ENCODE data around the gene NBDY. TPM values are rescaled to one million over a fixed set of nuclear protein-coding genes. Genes with fewer than 3 reads are reported as not detected.
"Not testable (repeated sequence)": the region's sequence is repeated elsewhere in the genome, so short reads cannot be mapped to it uniquely, and the experiment has no call there.

Gene NBDY
- total and polyA plus RNA-seq, 2 of the 4 experiments (the other 2 are of a cell fraction): 3.2 to 61.5 TPM

DNA sequence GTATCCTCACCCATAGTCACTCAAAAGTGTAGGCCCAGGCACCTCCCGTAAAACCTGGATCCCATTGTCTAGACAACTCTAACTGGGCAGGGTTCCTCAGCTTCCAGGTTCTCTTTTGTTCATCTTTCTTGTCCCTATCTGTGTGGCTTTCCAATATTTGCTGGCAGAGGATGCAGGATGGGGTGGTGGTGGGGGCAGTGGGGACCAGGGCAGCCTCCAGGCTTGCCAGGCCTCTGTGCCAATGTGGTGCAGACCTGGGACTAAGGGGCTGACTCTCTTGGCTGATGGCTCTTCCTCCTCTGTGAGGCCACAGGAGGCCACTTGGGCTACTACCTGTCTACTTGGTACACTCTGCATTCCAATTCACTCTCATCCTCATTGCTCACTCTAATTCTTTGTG lies 76.4 kb downstream of the NBDY start:
- Histone ChIP-seq H3K9me1 (ENCODE audit: insufficient read depth, low read length) (no peaks in the 10 kb centered on the region; the same call in 1 of the 2 replicates), H3K23ac (ENCODE audit: low read depth, low read length) (no peak overlapping the region), H2AK9ac (replicated peaks; ENCODE audit: low read depth, low read length, poor library complexity) (no peak overlapping the region), H2BK15ac (ENCODE audit: low read depth, low read length) (no peak overlapping the region), H3K4me1 (ENCODE audit: control insufficient read depth, insufficient read depth, low read length) (no peaks in the 10 kb centered on the region; the same call in 1 of the 2 replicates), H3K9ac (ENCODE audit: low read depth, low read length) (no peak overlapping the region), H2BK20ac (ENCODE audit: low read depth, low read length) (no peak overlapping the region), H4K5ac (ENCODE audit: low read depth, low read length) (no peak overlapping the region), H4K20me1 (ENCODE audit: insufficient read depth, low read length) (no peaks in the 10 kb centered on the region), H3K56ac (ENCODE audit: extremely low read depth, insufficient read depth, low read length) (no peak overlapping the region), H3K14ac (replicated peaks; ENCODE audit: low read depth, low read length) (no peak overlapping the region), H4K8ac (ENCODE audit: low read depth in 2 of 2, low read length in 2 of 2) (no peak overlapping the region), H2BK5ac (ENCODE audit: low read depth, low read length, poor library complexity, severe bottlenecking) (no peak overlapping the region), H3K79me1 (ENCODE audit: low read depth in 1 of 2, low read length in 2 of 2) (0 out of 4 replicates have a peak, but pooled peaks cover 0 to 3% of the 10 kb centered on the region in 2 experiments), H3K4me3 (ENCODE audit: insufficient read depth, low read depth, low read length) (no peak overlapping the region), H3K9me3 (ENCODE audit: control insufficient read depth, insufficient read depth, low read length) (no peaks in the 10 kb centered on the region), H4K91ac (ENCODE audit: insufficient read depth, low read depth, low read length) (no peak overlapping the region), H2BK120ac (ENCODE audit: low read depth, low read length) (no peak overlapping the region), H3K18ac (ENCODE audit: low read depth, low read length) (no peak overlapping the region), H3K4ac (ENCODE audit: low read depth, low read length) (no peak overlapping the region), H2AFZ (replicated peaks; ENCODE audit: low read length, poor library complexity) (no peak overlapping the region), H2AK5ac (ENCODE audit: low read depth, low read length) (no peak overlapping the region), H3K36me3 (ENCODE audit: control insufficient read depth, insufficient read depth, low read length) (no peaks in the 10 kb centered on the region; the same call in 1 of the 2 replicates), H3K27ac (ENCODE audit: insufficient read depth, low read length) (no peak overlapping the region), H3K4me2 (ENCODE audit: low read depth, low read length) (no peak overlapping the region), H3K27me3 (ENCODE audit: control insufficient read depth, insufficient read depth, low read length) (no peaks in the 10 kb centered on the region; the same call in 1 of the 2 replicates)
- DNase-seq: no peak
- dilution Hi-C loops (cut with HindIII; ENCODE audit: low sequenced_read_pairs, unreplicated experiment) (no loop called here), intact Hi-C loops (cut with micrococcal nuclease) (no loop called here), in situ Hi-C loops (cut with MboI; ENCODE audit: low sequenced_read_pairs) (loop anchor here (25.0 kb wide), 3 partner anchors 182 to 1107 kb away; partner anchors contain the start of genes SPIN2B, SPIN3 and ZXDA)
- no CpG with 5 or more reads among the region's 1 CpG for WGBS, 2 experiments (ENCODE audit: extremely low coverage in 2 of 2, insufficient read length in 1 of 2)
- ChIA-PET CTCF (no interaction called here), POLR2A (ENCODE audit: unreplicated experiment) (no interaction called here)
- no TSS peak for BruUV-seq (replicated peaks)
- TF ChIP-seq, protein P1, sequence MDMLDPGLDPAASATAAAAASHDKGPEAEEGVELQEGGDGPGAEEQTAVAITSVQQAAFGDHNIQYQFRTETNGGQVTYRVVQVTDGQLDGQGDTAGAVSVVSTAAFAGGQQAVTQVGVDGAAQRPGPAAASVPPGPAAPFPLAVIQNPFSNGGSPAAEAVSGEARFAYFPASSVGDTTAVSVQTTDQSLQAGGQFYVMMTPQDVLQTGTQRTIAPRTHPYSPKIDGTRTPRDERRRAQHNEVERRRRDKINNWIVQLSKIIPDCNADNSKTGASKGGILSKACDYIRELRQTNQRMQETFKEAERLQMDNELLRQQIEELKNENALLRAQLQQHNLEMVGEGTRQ (IDR thresholded peaks at IDR 0.05; ENCODE audit: low read depth, low read length): no peak
- ATAC-seq (ENCODE audit: low read depth): no peak

DNA sequence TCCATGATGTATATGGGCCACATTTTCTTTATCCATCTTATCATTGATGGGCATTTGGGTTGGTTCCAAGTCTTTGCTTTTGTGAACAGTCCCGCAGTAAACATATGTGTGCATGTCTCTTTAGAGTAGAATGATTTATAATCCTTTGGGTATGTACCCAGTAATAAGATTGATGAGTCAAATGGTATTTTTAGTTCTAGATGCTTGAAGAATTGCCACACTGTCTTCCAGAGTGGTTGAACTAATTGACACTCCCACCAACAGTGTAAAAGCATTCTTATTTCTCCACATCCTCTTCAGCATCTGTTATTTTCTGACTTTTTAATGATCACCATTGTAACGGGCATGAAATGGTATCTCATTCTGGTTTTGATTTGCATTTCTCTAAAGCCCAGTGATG lies 77.1 kb downstream of the NBDY start:
- H4K20me1 ChIP-seq (ENCODE audit: insufficient read depth, low read length); H3K4ac ChIP-seq (ENCODE audit: low read depth, low read length); H3K79me1 ChIP-seq (ENCODE audit: low read depth in 1 of 2, low read length in 2 of 2); DNase-seq; H3K4me3 ChIP-seq (ENCODE audit: insufficient read depth, low read depth, low read length); H4K5ac ChIP-seq (ENCODE audit: low read depth, low read length); H3K56ac ChIP-seq (ENCODE audit: extremely low read depth, insufficient read depth, low read length); H2AK9ac ChIP-seq (replicated peaks; ENCODE audit: low read depth, low read length, poor library complexity); POLR2A ChIA-PET (ENCODE audit: unreplicated experiment); H3K4me1 ChIP-seq (ENCODE audit: control insufficient read depth, insufficient read depth, low read length); H3K14ac ChIP-seq (replicated peaks; ENCODE audit: low read depth, low read length); H2BK15ac ChIP-seq (ENCODE audit: low read depth, low read length); ATAC-seq (ENCODE audit: low read depth); H4K8ac ChIP-seq (ENCODE audit: low read depth in 2 of 2, low read length in 2 of 2); H3K27ac ChIP-seq (ENCODE audit: insufficient read depth, low read length); CTCF ChIA-PET; H3K4me2 ChIP-seq (ENCODE audit: low read depth, low read length); H2BK5ac ChIP-seq (ENCODE audit: low read depth, low read length, poor library complexity, severe bottlenecking); H3K9ac ChIP-seq (ENCODE audit: low read depth, low read length); BruUV-seq (replicated peaks); H2AFZ ChIP-seq (replicated peaks; ENCODE audit: low read length, poor library complexity); H4K91ac ChIP-seq (ENCODE audit: insufficient read depth, low read depth, low read length); H3K27me3 ChIP-seq (ENCODE audit: control insufficient read depth, insufficient read depth, low read length); dilution Hi-C loops (cut with HindIII; ENCODE audit: low sequenced_read_pairs, unreplicated experiment); H3K36me3 ChIP-seq (ENCODE audit: control insufficient read depth, insufficient read depth, low read length); H3K18ac ChIP-seq (ENCODE audit: low read depth, low read length); H2BK20ac ChIP-seq (ENCODE audit: low read depth, low read length); intact Hi-C loops (cut with micrococcal nuclease); H3K23ac ChIP-seq (ENCODE audit: low read depth, low read length); H2BK120ac ChIP-seq (ENCODE audit: low read depth, low read length); H2AK5ac ChIP-seq (ENCODE audit: low read depth, low read length); H3K9me3 ChIP-seq (ENCODE audit: control insufficient read depth, insufficient read depth, low read length); H3K9me1 ChIP-seq (ENCODE audit: insufficient read depth, low read length): not testable (repeated sequence)
- in situ Hi-C loops (cut with MboI; ENCODE audit: low sequenced_read_pairs): loop anchor here (25.0 kb wide), 3 partner anchors 181 to 1106 kb away; partner anchors contain the start of genes SPIN2B, SPIN3 and ZXDA
- no CpG with 5 or more reads among the region's 2 CpGs for WGBS, 2 experiments (ENCODE audit: extremely low coverage in 2 of 2, insufficient read length in 1 of 2)

All from IMR-90 (cell line).